GM12878 (cell line): Measurements from ENCODE around the gene THRB. TPM values are rescaled to one million over a fixed set of nuclear protein-coding genes. Genes with fewer than 3 reads are reported as not detected.

Experiments
- ATAC-seq: fragments of 200-7000 bp; cut with Tn5 transposase; 3 replicates; pipeline ENCODE4 v1.9.1; 2020; ENCODE audit warnings: mild to moderate bottlenecking, moderate library complexity
- BruUV-seq: library from RNA; stranded (reverse); fragments of 400-500 nt; replicated peaks from 2 replicates; lab custom pipeline; 2021; lab: Mats Ljungman, UMichigan
- CTCF ChIA-PET: fragments of 300-600 bp; sonication (Branson Sonifier 250); formaldehyde crosslinking; extraction: SDS; loops from one replicate; lab custom pipeline; 2021; ENCODE audit warnings: inconsistent platforms; lab: Yijun Ruan, JAX
- POLR2A ChIA-PET: fragments of 350-600 bp; formaldehyde crosslinking; extraction: SDS; loops from one replicate; lab custom pipeline; 2021; ENCODE audit warnings: inconsistent platforms; lab: Charles Lee
- RAD21 ChIA-PET: fragments of 300-600 bp; sonication (Branson Sonifier 250); formaldehyde crosslinking; loops from one replicate; lab custom pipeline; 2023; ENCODE audit warnings: antibody characterized with exemption; ENCODE audit not compliant: unreplicated experiment; lab: Charles Lee
- SMC1A ChIA-PET: fragments of 300-600 bp; sonication (Branson Sonifier 250); formaldehyde crosslinking; loops from one replicate; lab custom pipeline; 2023; ENCODE audit not compliant: unreplicated experiment, uncharacterized antibody; lab: Charles Lee
- DNase-seq: peaks from one replicate; pipeline ENCODE4 v3.0.0-alpha.2; 2011; ENCODE audit warnings: low read depth, low spot score
- FAIRE-seq: peaks from 3 replicates; lab custom pipeline; 2011; peaks lifted over from hg19 to GRCh38; lab: Jason Lieb, UNC
- H2AFZ ChIP-seq: 2 replicates; pipeline ENCODE4 v1.6.0; 2011; ENCODE audit warnings: low read depth, low read length, control low read depth; ENCODE audit not compliant: control insufficient read depth
- H3K27ac ChIP-seq: 2 replicates; pipeline ENCODE4 v1.5.1; 2011; ENCODE audit warnings: control low read depth; ENCODE audit not compliant: control insufficient read depth, insufficient read depth
- H3K27me3 ChIP-seq, 2 experiments: replicated peaks in 1 of 2; 2 replicates each; pipeline versions ENCODE4 v1.6.0 to v1.6.1; 2011; ENCODE audit warnings: low read length in 1 of 2; ENCODE audit not compliant: control insufficient read depth in 2 of 2, insufficient read depth in 2 of 2
- H3K36me3 ChIP-seq, 2 experiments: 2 replicates each; pipeline ENCODE4 v1.5.1; 2011; ENCODE audit warnings: low read length in 1 of 2; ENCODE audit not compliant: control insufficient read depth in 2 of 2, insufficient read depth in 2 of 2
- H3K4me1 ChIP-seq: 2 replicates; pipeline ENCODE4 v1.6.1; 2011; ENCODE audit warnings: mild to moderate bottlenecking, low read length, moderate library complexity, mixed read lengths; ENCODE audit not compliant: control insufficient read depth, insufficient read depth
- H3K4me2 ChIP-seq: 2 replicates; pipeline ENCODE4 v1.6.0; 2011; ENCODE audit warnings: control low read depth; ENCODE audit not compliant: control insufficient read depth, insufficient read depth
- H3K4me3 ChIP-seq: fragments of 200-600 bp; sonication (generic); 2 replicates; pipeline ENCODE4 v1.5.1; 2016
- H3K79me2 ChIP-seq: 2 replicates; pipeline ENCODE4 v1.6.0; 2011; ENCODE audit warnings: low read length; ENCODE audit not compliant: control insufficient read depth, insufficient read depth
- H3K9ac ChIP-seq: 2 replicates; pipeline ENCODE4 v1.8.0; 2011; ENCODE audit warnings: low read length, control low read depth, mixed read lengths; ENCODE audit not compliant: control insufficient read depth, insufficient read depth
- H3K9me3 ChIP-seq: replicated peaks from 3 replicates; pipeline ENCODE4 v1.5.1; 2011; ENCODE audit warnings: mild to moderate bottlenecking, low read length; ENCODE audit not compliant: control insufficient read depth, insufficient read depth
- H4K20me1 ChIP-seq: 2 replicates; pipeline ENCODE4 v1.6.0; 2011; ENCODE audit not compliant: control insufficient read depth, insufficient read depth
- BMI1 ChIP-seq: fragments of 450-650 bp; IDR thresholded peaks from 2 replicates; pipeline ENCODE4 v1.6.1; 2016; ENCODE audit warnings: mild to moderate bottlenecking, moderate library complexity, borderline replicate concordance
- CBX3 ChIP-seq: fragments of 200-600 bp; sonication (generic); IDR thresholded peaks from 2 replicates; pipeline ENCODE4 v1.6.1; 2016; ENCODE audit warnings: low read depth, borderline replicate concordance
- CHD1 ChIP-seq: IDR thresholded peaks from 2 replicates; pipeline ENCODE4 v1.6.1; 2012; ENCODE audit warnings: low read depth, low read length, improper control_type of control experiment
- EZH2 ChIP-seq: IDR thresholded peaks from 2 replicates; pipeline ENCODE4 v1.6.1; 2012; ENCODE audit warnings: low read depth, mild to moderate bottlenecking, control low read depth, inconsistent platforms, low read length, borderline replicate concordance; ENCODE audit not compliant: control insufficient read depth
- FOS ChIP-seq: IDR thresholded peaks from 3 replicates; pipeline ENCODE4 v1.6.1; 2011; ENCODE audit warnings: borderline replicate concordance; ENCODE audit not compliant: insufficient read length; ENCODE audit errors: extremely low read depth
- HCFC1 ChIP-seq: fragments of 150-350 bp; IDR thresholded peaks from 2 replicates; pipeline ENCODE4 v1.6.1; 2014; ENCODE audit warnings: low read length
- PML ChIP-seq: IDR thresholded peaks from 2 replicates; pipeline ENCODE4 v1.6.1; 2012; ENCODE audit warnings: low read length, inconsistent platforms
- WGBS: methylation state at CpG from one replicate; pipeline ENCODE4 v1.1.6; 2016; ENCODE audit warnings: low lambda C conversion rate; ENCODE audit not compliant: insufficient replicate concordance, insufficient coverage; ENCODE audit errors: missing lambda C conversion rate; 5-methylcytosine and 5-hydroxymethylcytosine counted together
- in situ Hi-C: fragments of 300-500 bp; cut with MboI; formaldehyde crosslinking; loops from 9 replicates; pipeline ENCODE4 v1.14.3; 2018; ENCODE audit warnings: mixed read lengths
- intact Hi-C: fragments of 100-400 bp; cut with micrococcal nuclease; formaldehyde crosslinking; loops from one replicate; pipeline ENCODE4 v1.14.2; 2022; ENCODE audit not compliant: unreplicated experiment
- polyA plus RNA-seq, 11 experiments: library from polyadenylated mRNA; depleted of rRNA in 4 of 11; unstranded in 6 of 11; stranded (reverse) in 5 of 11; fragments of >200 nt; fragmentation: Nextera tagmentation in 4 of 11; fragmentation: Illumina TruSeq in 1 of 11; extraction: Ambion mirVana in 4 of 11; extraction: Trizol in 1 of 11; gene quantifications; 1 replicate in 1 of 11; 2 replicates in 10 of 11; pipeline versions ENCODE4 v1.2.1 to v1.2.3, GENCODE V29; 2011 to 2016; ENCODE audit warnings: inconsistent platforms in 2 of 11, missing spikeins in 2 of 11, low read depth in 1 of 11
- total RNA-seq, 4 experiments: library from RNA; depleted of rRNA in 3 of 4; stranded (reverse); fragments of >200 nt in 3 of 4; fragmentation: Illumina TruSeq in 1 of 4; extraction: Trizol in 1 of 4; gene quantifications; 2 replicates each; pipeline versions ENCODE4 v1.2.1 to v1.2.3, GENCODE V29; 2013 to 2021
- TF ChIP-seq, protein P1 (sequence below): IDR thresholded peaks from 2 replicates; pipeline ENCODE4 v1.6.1; 2011; ENCODE audit warnings: low read depth, low read length, improper control_type of control experiment, borderline replicate concordance

THRB gene
- total and polyA plus RNA-seq, 10 of the 15 experiments (the other 5 are each of a cell fraction or from before 2014, with no cell fraction given), result 0.05 TPM; not detected in 9

DNA sequence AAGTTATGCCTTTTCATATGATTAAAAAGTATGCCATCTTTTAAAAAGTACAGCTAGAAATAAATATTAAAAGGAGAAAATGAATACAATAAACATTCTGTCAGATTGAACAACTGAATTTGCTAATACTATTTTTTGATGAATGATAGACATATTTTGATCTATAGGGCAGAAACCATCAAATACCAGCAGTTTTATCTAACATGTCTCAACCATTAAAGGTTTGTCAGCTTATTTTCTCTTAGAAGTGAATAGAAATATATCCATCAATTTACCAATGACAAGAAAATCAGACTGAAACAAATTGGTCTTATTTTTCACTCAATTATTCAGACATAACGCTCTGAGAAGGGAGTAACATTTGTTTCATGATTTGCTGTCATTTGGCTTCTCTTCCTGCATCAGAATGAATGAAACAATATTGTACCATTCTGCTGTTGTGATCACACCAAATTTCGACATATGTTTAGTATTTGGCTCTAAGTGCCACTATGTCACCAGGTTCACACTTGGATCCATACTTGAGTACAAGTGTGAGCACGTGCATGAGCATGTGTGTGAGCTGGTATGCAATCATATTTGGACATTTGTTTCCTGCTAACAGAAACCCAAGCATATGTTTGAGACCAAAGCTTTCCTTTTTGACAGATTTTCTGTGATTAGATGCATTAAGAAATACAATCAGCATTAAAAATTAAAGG, 86.5 kb downstream of the THRB start:
- POLR2A ChIA-PET, result no interaction called here
- TF ChIP-seq BMI1 (no peak), FOS (no peak), CBX3 (no peak), CHD1 (no peak), PML (no peak), EZH2 (no peak), HCFC1 (no peak)
- TF ChIP-seq, protein P1, sequence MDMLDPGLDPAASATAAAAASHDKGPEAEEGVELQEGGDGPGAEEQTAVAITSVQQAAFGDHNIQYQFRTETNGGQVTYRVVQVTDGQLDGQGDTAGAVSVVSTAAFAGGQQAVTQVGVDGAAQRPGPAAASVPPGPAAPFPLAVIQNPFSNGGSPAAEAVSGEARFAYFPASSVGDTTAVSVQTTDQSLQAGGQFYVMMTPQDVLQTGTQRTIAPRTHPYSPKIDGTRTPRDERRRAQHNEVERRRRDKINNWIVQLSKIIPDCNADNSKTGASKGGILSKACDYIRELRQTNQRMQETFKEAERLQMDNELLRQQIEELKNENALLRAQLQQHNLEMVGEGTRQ, result no peak
- no peak for FAIRE-seq

More for the DNA sequence above, 86.5 kb downstream of the THRB start:
- Histone ChIP-seq H3K4me1 (no peaks in the 10 kb centered on the region), H3K27me3 (no peaks in the 10 kb centered on the region), H2AFZ (no peak overlapping the region), H4K20me1 (no peaks in the 10 kb centered on the region), H3K4me3 (no peak overlapping the region), H3K36me3 (no peaks in the 10 kb centered on the region), H3K27ac (no peak overlapping the region), H3K9me3 (no peaks in the 10 kb centered on the region), H3K4me2 (no peak overlapping the region), H3K9ac (no peak overlapping the region), H3K79me2 (no peaks in the 10 kb centered on the region)
- ATAC-seq (no peak), DNase-seq (no peak)
- in situ Hi-C loops, result no loop called here
- 0% methylated on average over 3 of the region's 3 CpGs for WGBS
- SMC1A ChIA-PET, result interaction anchor here (0.9 to 1.1 kb wide), 2 partner anchors 9 to 18 kb away, joined by 3 to 4 read pairs; no protein-coding TSS in a partner anchor
- intact Hi-C loops, result no loop called here
- CTCF ChIA-PET, result no interaction called here
- RAD21 ChIA-PET, result no interaction called here
- BruUV-seq, result no TSS peak
